ENCODE data around the gene NTN3. TPM values are rescaled to one million over a fixed set of nuclear protein-coding genes. Genes with fewer than 3 reads are reported as not detected.
A peak's percentile ranks its signal among the peaks of the same experiment; 100 is the strongest.

NTN3 gene
- total RNA-seq, 6 experiments from 2014 or later: 0.39 to 2.1 (median 1.2) TPM

DNA sequence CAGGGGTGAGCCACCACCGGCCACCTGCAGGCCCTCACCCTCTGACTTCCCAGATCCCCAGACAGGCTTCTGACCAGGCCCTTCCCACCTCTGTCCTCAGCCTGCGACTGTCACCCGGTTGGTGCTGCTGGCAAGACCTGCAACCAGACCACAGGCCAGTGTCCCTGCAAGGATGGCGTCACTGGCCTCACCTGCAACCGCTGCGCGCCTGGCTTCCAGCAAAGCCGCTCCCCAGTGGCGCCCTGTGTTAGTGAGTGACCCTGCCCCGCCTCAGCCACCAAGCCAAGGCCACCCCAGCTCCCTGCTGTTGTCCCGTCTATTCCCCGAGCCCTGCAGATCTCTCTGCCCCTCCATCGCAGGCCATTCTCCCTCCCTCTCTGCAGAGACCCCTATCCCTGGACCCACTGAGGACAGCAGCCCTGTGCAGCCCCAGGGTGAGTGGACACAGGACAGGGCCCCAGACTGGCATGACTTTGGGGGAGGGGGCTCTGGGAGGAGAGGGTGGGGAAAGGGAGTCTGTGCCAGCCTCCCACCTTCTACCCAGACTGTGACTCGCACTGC, 1.9 kb downstream of the NTN3 start:
- Histone ChIP-seq H3K27ac (no peak overlapping the region), H3K27me3 (no peaks in the 10 kb centered on the region), H3K4me1 (peaks cover 0 to 72% (median 23%) of the 10 kb centered on the region in 4 donors), H3K9me3 (no peaks in the 10 kb centered on the region), H3K4me3 (no peak overlapping the region), H3K36me3 (no peaks in the 10 kb centered on the region)
- no peak for TF ChIP-seq POLR2A (IDR thresholded peaks at IDR 0.05)
- TF ChIP-seq CTCF (IDR thresholded peaks at IDR 0.05): no peak
- peak in 3 of 4 donors; percentile 0 to 2 (median 2) for ATAC-seq
- intact Hi-C loops (cut with DNase I): no loop called here
- DNase-seq: peak; percentile 62 to 90 (median 76)
- WGBS (ENCODE audit: insufficient coverage, low coverage, low lambda C conversion rate, missing lambda C conversion rate): 63% methylated on average over 9 of the region's 14 CpGs

- no peaks in the 10 kb centered on the region for H3K36me3 ChIP-seq
- H3K4me1 ChIP-seq: peaks cover 0 to 72% (median 24%) of the 10 kb centered on the region in 4 donors
- TF ChIP-seq POLR2A (IDR thresholded peaks at IDR 0.05) (no peak), CTCF (IDR thresholded peaks at IDR 0.05) (no peak)
- ATAC-seq: no peak
- no peak overlapping the region for H3K27ac ChIP-seq
- H3K27me3 ChIP-seq: no peaks in the 10 kb centered on the region
- DNase-seq: peak in 1 of 3 donors; percentile 56
- H3K9me3 ChIP-seq: no peaks in the 10 kb centered on the region
- WGBS (ENCODE audit: insufficient coverage, low coverage, low lambda C conversion rate, missing lambda C conversion rate): 18% methylated on average over 2 of the region's 49 CpGs
- intact Hi-C loops (cut with DNase I): no loop called here
- H3K4me3 ChIP-seq: peak overlapping the region in 1 of 3 donors; percentile 89
Observed at GRCh38 chr16:2473446-2473926, 2.4 kb downstream of the NTN3 start.

DNA sequence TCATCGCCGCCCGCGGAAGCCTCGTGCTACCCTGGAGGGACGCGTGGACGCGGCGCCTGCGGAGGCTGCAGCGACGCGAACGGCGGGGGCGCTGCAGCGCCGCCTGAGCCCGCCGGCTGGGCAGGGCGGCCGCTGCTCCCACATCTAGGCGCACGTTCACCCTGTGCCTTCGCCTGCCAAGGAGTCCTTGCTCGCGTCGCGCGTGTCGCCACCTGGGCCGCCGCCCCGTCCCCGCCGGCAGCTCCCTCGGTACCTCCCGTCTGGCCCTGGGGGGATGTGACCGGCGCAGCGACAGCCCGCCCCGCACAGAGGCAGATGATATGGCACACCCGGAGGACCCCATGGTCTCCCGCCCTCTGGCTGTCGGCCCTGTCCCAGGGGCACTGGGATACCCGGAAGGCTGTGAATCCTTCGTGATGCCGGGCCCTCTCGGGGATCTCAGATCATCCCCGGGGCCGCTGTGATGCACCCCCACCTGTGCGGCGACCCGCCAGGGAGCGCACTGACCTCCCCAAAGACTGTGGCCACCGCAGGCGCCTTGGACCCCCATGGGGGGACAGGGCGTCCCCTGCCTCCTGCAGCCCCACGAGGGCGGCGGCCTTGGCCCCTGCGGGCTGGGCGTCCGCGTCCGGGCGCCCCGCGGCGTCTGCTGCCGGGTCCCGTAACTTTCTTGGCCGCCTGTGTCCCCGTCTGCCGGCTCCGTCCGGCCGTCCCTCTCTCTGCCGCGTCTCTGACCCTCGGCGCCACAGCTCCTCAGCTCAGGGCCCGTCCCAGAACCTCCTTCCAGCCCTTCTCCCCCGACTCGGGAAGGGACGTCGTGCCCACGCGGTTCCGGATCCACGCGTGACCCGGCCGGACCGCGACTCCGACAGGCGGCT, 3.1 kb downstream of the NTN3 start:
- DNase-seq: peak; percentile 66 to 69 (median 68)
- Histone ChIP-seq H3K4me1 (peaks cover 0 to 64% (median 24%) of the 10 kb centered on the region in 4 donors), H3K9me3 (no peaks in the 10 kb centered on the region), H3K27me3 (no peaks in the 10 kb centered on the region), H3K4me3 (peak overlapping the region; percentile 76 to 89 (median 79)), H3K36me3 (no peaks in the 10 kb centered on the region), H3K27ac (peak overlapping the region; percentile 77 to 87 (median 77))
- no CpG with 5 or more reads among the region's 100 CpGs for WGBS (ENCODE audit: insufficient coverage, low coverage, low lambda C conversion rate, missing lambda C conversion rate)
- TF ChIP-seq CTCF (IDR thresholded peaks at IDR 0.05) (peak; percentile 14 to 63 (median 40)), POLR2A (IDR thresholded peaks at IDR 0.05) (no peak)
- peak; percentile 42 to 65 (median 50) for ATAC-seq
- intact Hi-C loops (cut with DNase I): no loop called here

DNA sequence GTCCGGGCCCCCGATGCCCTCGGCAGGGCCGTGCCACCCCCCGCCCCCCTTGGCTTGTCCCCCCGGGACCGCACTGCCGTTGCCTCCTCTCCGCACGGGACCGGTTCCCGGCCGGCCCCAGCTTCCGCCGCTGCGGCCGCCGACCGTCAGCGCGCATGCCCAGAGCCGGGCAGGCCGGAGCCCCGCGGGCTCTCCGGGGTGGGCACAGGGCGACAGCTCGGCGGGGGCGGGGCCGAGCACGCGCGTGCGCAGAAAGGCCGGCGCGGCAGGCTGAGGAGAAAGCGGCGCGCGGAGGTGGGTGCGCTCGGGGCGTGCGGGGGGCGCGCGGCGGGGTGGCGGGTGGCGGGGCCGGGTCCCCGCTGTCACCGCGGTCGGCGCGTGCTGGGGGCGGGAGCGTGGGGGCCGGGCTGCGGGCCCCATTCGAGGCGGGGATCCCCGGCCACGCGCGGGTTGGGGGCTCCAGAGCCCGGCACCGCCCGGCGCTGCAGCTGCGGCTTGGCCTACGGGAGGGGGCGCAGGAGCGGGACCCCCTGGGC, 3.8 kb downstream of the NTN3 start, which contains the start of gene TBC1D24:
TBC1D24 (plus strand) TSS at position 251 of the 536 bp plus-strand sequence. CDS start 21,022 bp downstream, outside the sequence.
- 0% methylated on average over 5 of the region's 77 CpGs for WGBS (ENCODE audit: insufficient coverage, low coverage, low lambda C conversion rate, missing lambda C conversion rate)
- no peaks in the 10 kb centered on the region for H3K36me3 ChIP-seq
- intact Hi-C loops (cut with DNase I): no loop called here
- H3K27me3 ChIP-seq: no peaks in the 10 kb centered on the region
- DNase-seq (peak; percentile 90 to 91 (median 91)), ATAC-seq (peak; percentile 65 to 77 (median 70))
- no peaks in the 10 kb centered on the region for H3K9me3 ChIP-seq
- H3K27ac ChIP-seq: peak within 1 kb of the TSS; percentile 77 to 87 (median 77)
- peaks cover 0 to 61% (median 24%) of the 10 kb centered on the region in 4 donors for H3K4me1 ChIP-seq
- TF ChIP-seq POLR2A (IDR thresholded peaks at IDR 0.05): peak; percentile 72
- no peak for TF ChIP-seq CTCF (IDR thresholded peaks at IDR 0.05)
- H3K4me3 ChIP-seq: peak within 1 kb of the TSS; percentile 76 to 89 (median 79)
